Chondrocyte (in vitro differentiated cells): ENCODE results near the gene EFCAB12. TPM values are rescaled to one million over a fixed set of nuclear protein-coding genes. Genes with fewer than 3 reads are reported as not detected.

Source experiments
- DNase-seq: peaks from one replicate; pipeline ENCODE4 v3.0.0; 2021; ENCODE audit warnings: mixed read lengths, low spot score
- H3K27ac Mint-ChIP-seq: one replicate; pipeline ENCODE4 v1.8.0; 2021; ENCODE audit warnings: mild to moderate bottlenecking, moderate library complexity, mixed read lengths; ENCODE audit not compliant: unreplicated experiment
- H3K27me3 Mint-ChIP-seq: 2 replicates; pipeline ENCODE4 v1.8.0; 2021; ENCODE audit warnings: low read depth, mixed read lengths
- H3K36me3 Mint-ChIP-seq: 2 replicates; pipeline ENCODE4 v1.8.0; 2021; ENCODE audit warnings: low read depth, mixed read lengths
- H3K4me1 Mint-ChIP-seq: 2 replicates; pipeline ENCODE4 v1.8.0; 2021; ENCODE audit warnings: low read depth, mild to moderate bottlenecking, mixed read lengths
- H3K4me3 Mint-ChIP-seq: one replicate; pipeline ENCODE4 v1.8.0; 2021; ENCODE audit warnings: mild to moderate bottlenecking, moderate library complexity, mixed read lengths; ENCODE audit not compliant: unreplicated experiment
- H3K9me3 Mint-ChIP-seq: 2 replicates; pipeline ENCODE4 v1.8.0; 2021; ENCODE audit warnings: low read depth, mixed read lengths
- CTCF ChIP-seq: fragments of 200-600 bp; sonication (generic); IDR thresholded peaks from 2 replicates; pipeline ENCODE4 v1.5.0; 2021; ENCODE audit warnings: antibody characterized with exemption, mild to moderate bottlenecking, moderate library complexity
- total RNA-seq: library from RNA; stranded (reverse); gene quantifications from 3 replicates; pipeline ENCODE4 v1.2.1, GENCODE V29; 2021

EFCAB12 gene
- total RNA-seq, 1 donor from 2014 or later = not detected

- no peak for DNase-seq
- Mint-ChIP-seq H3K27ac (no peak overlapping the region), H3K4me3 (peak overlapping the region; percentile 91), H3K9me3 (no peaks in the 10 kb centered on the region), H3K27me3 (no peaks in the 10 kb centered on the region), H3K36me3 (peaks cover 12% of the 10 kb centered on the region), H3K4me1 (peaks cover 16% of the 10 kb centered on the region)
- TF ChIP-seq CTCF = no peak
Observed at GRCh38 chr3:129428007-129428375, 445 bp downstream of the EFCAB12 start.

GRCh38 chr3:129425619-129426018 is 2.8 kb downstream of the EFCAB12 start:
- Mint-ChIP-seq H3K27me3 (no peaks in the 10 kb centered on the region), H3K4me1 (peaks cover 16% of the 10 kb centered on the region), H3K36me3 (peaks cover 1% of the 10 kb centered on the region), H3K27ac (no peak overlapping the region), H3K4me3 (no peak overlapping the region), H3K9me3 (no peaks in the 10 kb centered on the region)
- DNase-seq = no peak
- no peak for TF ChIP-seq CTCF

GRCh38 chr3:129425213-129425612 is 3.2 kb downstream of the EFCAB12 start:
- no peak overlapping the region for H3K4me3 Mint-ChIP-seq
- no peaks in the 10 kb centered on the region for H3K9me3 Mint-ChIP-seq
- H3K27me3 Mint-ChIP-seq = no peaks in the 10 kb centered on the region
- DNase-seq = no peak
- peaks cover 16% of the 10 kb centered on the region for H3K4me1 Mint-ChIP-seq
- no peaks in the 10 kb centered on the region for H3K36me3 Mint-ChIP-seq
- no peak for TF ChIP-seq CTCF
- no peak overlapping the region for H3K27ac Mint-ChIP-seq

GRCh38 chr3:129424185-129424841 is 4.1 kb downstream of the EFCAB12 start:
- Mint-ChIP-seq H3K27me3 (no peaks in the 10 kb centered on the region), H3K9me3 (no peaks in the 10 kb centered on the region), H3K4me3 (no peak overlapping the region), H3K4me1 (peaks cover 16% of the 10 kb centered on the region), H3K27ac (no peak overlapping the region), H3K36me3 (no peaks in the 10 kb centered on the region)
- no peak for TF ChIP-seq CTCF
- DNase-seq = no peak

GRCh38 chr3:129422897-129423296 is 5.5 kb downstream of the EFCAB12 start:
- no peaks in the 10 kb centered on the region for H3K9me3 Mint-ChIP-seq
- H3K27me3 Mint-ChIP-seq = no peaks in the 10 kb centered on the region
- no peak overlapping the region for H3K27ac Mint-ChIP-seq
- H3K4me3 Mint-ChIP-seq = no peak overlapping the region
- TF ChIP-seq CTCF = no peak
- no peaks in the 10 kb centered on the region for H3K36me3 Mint-ChIP-seq
- DNase-seq = no peak
- peaks cover 2% of the 10 kb centered on the region for H3K4me1 Mint-ChIP-seq
